Pancreas (tissue), 10 donors: Measurements from ENCODE around the gene CDKL2. TPM values are rescaled to one million over a fixed set of nuclear protein-coding genes. Genes with fewer than 3 reads are reported as not detected.

Experiments
- ATAC-seq, 4 donors: fragments of 200-7000 bp; cut with Tn5 transposase; one replicate each; pipeline versions ENCODE4 v1.8.0 to v1.9.1; 2020; ENCODE audit warnings: mild to moderate bottlenecking in 4 of 4, moderate library complexity in 4 of 4
- DNase-seq, 6 donors: peaks; one replicate each; pipeline ENCODE4 v3.0.0-alpha.2; 2020
- FAIRE-seq: peaks from 2 replicates; lab custom pipeline; 2012; peaks lifted over from hg19 to GRCh38; lab: Jason Lieb, UNC
- H3K27ac ChIP-seq, 4 donors: fragments of 200-600 bp; sonication (generic); 1 replicate in 3 of 4; 2 replicates in 1 of 4; pipeline versions ENCODE4 v1.5.0 to v1.8.0; 2020
- H3K27me3 ChIP-seq, 4 donors: fragments of 200-600 bp; one replicate each; pipeline ENCODE4 v1.8.0; 2021
- H3K36me3 ChIP-seq, 3 donors: fragments of 200-600 bp; sonication (generic) in 1 of 3; one replicate each; pipeline versions ENCODE4 v1.5.0 to v1.8.0; 2020 to 2021
- H3K4me1 ChIP-seq, 3 donors: fragments of 200-600 bp; one replicate each; pipeline ENCODE4 v1.8.0; 2021
- H3K4me3 ChIP-seq, 4 donors: fragments of 200-600 bp; sonication (generic) in 2 of 4; one replicate each; pipeline versions ENCODE4 v1.5.0 to v1.8.0; 2020 to 2021
- H3K9me3 ChIP-seq, 4 donors: fragments of 200-600 bp; one replicate each; pipeline ENCODE4 v1.8.0; 2021
- WGBS, 2 donors: extraction: QIAGEN DNeasy Blood & Tissue Kit; methylation state at CpG; one replicate each; pipeline ENCODE4 v1.1.7; 2013; 5-methylcytosine and 5-hydroxymethylcytosine counted together
- intact Hi-C, 3 donors: fragments of 100-400 bp; cut with DNase I; formaldehyde crosslinking; loops; one replicate each; pipeline versions ENCODE4 v1.11.1 to v1.14.2; 2022
- polyA plus RNA-seq, 2 donors: library from polyadenylated mRNA; stranded (reverse); fragments of 200-250 nt; gene quantifications; one replicate each; pipeline ENCODE4 v1.2.3, GENCODE V29; 2013
- total RNA-seq, 6 donors: library from RNA; stranded (reverse); fragmentation: NEBNext Ultra II Directional in 4 of 6; extraction: Animal tissue kit (Norgen Biotek cat#: 25700) in 4 of 6; gene quantifications; one replicate each; pipeline versions ENCODE4 v1.2.1 to v1.2.4, GENCODE V29; 2021 to 2023
- TF ChIP-seq, protein P1 (sequence below), 4 donors: fragments of 200-600 bp; sonication (generic) in 3 of 4; IDR thresholded peaks; one replicate each; pipeline versions ENCODE4 v1.5.0 to v1.8.0; 2021; ENCODE audit warnings: antibody characterized with exemption in 4 of 4
- donor health status: healthy with polysubstance abuse.
- donor health status: DM: no; HTN: no; CAD: no; lungs with moderate emphysema.
- donor health status: DM: no; HTN: no; CAD: no.
- donor health status: control.
- donor health status: control.
- donor health status: Bipolar disorder and iron deficiency.
- donor health status: DM: yes; HTN: yes; CAD: no.
- donor health status: DM: no; HTN: no; CAD: no.
- donor health status: DM: no; HTN: no; CAD: no.
- donor health status: DM: yes; HTN: yes; CAD: no.

Gene CDKL2
- total and polyA plus RNA-seq, 8 donors = 0.15 to 1.0 (median 0.55) TPM

DNA sequence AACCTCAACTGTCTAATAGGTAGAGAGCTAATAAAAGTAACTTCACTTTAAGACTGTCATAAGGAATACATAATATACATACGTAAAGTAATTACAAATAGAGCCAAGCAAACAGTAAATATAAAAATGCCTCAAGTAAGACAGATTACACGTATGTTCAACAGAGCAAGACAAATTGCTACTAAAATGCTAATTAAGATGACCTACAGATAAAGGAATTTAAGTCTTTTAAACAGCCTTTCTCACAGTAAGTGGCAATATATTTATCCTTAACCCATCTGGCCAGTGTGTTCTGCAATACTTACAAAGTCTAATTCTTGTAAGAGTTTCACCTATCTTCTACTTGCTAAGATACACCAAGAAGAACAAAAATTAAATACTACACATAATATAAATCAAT lies 30.2 kb upstream of the CDKL2 start:
- FAIRE-seq (no peak), DNase-seq (no peak), ATAC-seq (no peak)
- H3K27me3 ChIP-seq = no peaks in the 10 kb centered on the region
- no peaks in the 10 kb centered on the region for H3K9me3 ChIP-seq
- H3K4me3 ChIP-seq = no peak overlapping the region
- intact Hi-C loops = no loop called here
- no peak overlapping the region for H3K27ac ChIP-seq
- 57 to 73% methylated on average over 2 of the region's 2 CpGs for WGBS, 2 donors
- TF ChIP-seq, protein P1, sequence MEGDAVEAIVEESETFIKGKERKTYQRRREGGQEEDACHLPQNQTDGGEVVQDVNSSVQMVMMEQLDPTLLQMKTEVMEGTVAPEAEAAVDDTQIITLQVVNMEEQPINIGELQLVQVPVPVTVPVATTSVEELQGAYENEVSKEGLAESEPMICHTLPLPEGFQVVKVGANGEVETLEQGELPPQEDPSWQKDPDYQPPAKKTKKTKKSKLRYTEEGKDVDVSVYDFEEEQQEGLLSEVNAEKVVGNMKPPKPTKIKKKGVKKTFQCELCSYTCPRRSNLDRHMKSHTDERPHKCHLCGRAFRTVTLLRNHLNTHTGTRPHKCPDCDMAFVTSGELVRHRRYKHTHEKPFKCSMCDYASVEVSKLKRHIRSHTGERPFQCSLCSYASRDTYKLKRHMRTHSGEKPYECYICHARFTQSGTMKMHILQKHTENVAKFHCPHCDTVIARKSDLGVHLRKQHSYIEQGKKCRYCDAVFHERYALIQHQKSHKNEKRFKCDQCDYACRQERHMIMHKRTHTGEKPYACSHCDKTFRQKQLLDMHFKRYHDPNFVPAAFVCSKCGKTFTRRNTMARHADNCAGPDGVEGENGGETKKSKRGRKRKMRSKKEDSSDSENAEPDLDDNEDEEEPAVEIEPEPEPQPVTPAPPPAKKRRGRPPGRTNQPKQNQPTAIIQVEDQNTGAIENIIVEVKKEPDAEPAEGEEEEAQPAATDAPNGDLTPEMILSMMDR (IDR thresholded peaks at IDR 0.05) = no peak
- peaks cover 0 to 9% (median 0%) of the 10 kb centered on the region in 3 donors for H3K4me1 ChIP-seq
- peaks cover 0 to 15% (median 10%) of the 10 kb centered on the region in 3 donors for H3K36me3 ChIP-seq

DNA sequence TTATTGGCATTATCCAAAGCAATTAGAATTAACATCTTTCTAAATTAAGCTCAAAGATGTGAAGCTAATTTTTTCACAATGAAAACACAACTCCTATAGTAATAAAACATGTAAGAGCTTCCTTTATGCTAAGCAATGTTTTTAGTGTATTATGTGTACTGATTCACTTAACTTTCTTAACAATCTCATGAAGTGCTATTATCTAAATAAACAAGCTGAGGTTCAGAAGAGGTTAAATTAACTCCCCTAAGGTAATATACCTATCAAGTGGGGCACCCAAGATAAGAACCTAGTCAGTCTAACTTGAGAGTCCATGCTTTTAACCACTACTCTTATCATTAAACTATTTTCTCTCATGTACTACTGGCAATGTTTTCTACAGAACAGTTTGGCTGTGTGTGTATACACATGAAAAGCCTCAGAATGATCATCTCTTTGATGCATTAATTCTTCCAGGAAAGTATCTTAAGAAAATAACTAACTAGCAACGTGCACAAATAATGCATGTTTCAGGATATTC lies 29.2 kb upstream of the CDKL2 start:
- DNase-seq (no peak), ATAC-seq (no peak), FAIRE-seq (no peak)
- H3K27me3 ChIP-seq = no peaks in the 10 kb centered on the region
- no peak overlapping the region for H3K27ac ChIP-seq
- intact Hi-C loops = no loop called here
- H3K9me3 ChIP-seq = no peaks in the 10 kb centered on the region
- no peak overlapping the region for H3K4me3 ChIP-seq
- TF ChIP-seq, protein P1 (IDR thresholded peaks at IDR 0.05) = no peak
- H3K36me3 ChIP-seq = peaks cover 0 to 24% (median 15%) of the 10 kb centered on the region in 3 donors
- peaks cover 0 to 9% (median 0%) of the 10 kb centered on the region in 3 donors for H3K4me1 ChIP-seq
- WGBS, 2 donors = 72 to 86% methylated on average over 1 of the region's 1 CpG

- Histone ChIP-seq H3K4me3 (no peak overlapping the region), H3K4me1 (peaks cover 0 to 9% (median 0%) of the 10 kb centered on the region in 3 donors), H3K9me3 (no peaks in the 10 kb centered on the region), H3K27me3 (no peaks in the 10 kb centered on the region), H3K36me3 (peaks cover 0 to 31% (median 20%) of the 10 kb centered on the region in 3 donors), H3K27ac (no peak overlapping the region)
- peak in 2 of 4 donors; percentile 38 to 47 for ATAC-seq
- TF ChIP-seq, protein P1 (IDR thresholded peaks at IDR 0.05) = no peak
- no peak for FAIRE-seq
- WGBS, 2 donors = 67 to 75% methylated on average over 4 of the region's 4 CpGs
- DNase-seq = no peak
- intact Hi-C loops = no loop called here
Observed at GRCh38 chr4:75658876-75659275, 28.5 kb upstream of the CDKL2 start.

DNA sequence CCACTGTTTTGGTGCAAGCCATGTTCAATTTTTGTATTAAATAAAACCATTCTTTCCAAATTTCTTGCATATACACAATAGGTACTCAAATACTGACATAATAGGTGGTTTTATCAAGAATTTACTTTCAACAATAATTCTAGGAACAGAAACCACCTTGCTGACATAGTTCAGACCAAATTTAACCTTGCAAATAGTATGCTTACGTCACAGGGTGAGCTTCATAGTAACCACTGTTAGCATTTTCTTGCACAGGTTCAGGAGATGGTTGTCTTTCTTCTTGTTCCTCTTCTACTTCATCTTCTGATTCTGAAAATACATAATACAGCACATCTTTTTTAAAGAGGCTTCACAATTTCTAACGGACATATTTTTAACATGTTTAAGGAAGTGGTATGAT lies 25.2 kb upstream of the CDKL2 start:
- Histone ChIP-seq H3K9me3 (no peaks in the 10 kb centered on the region), H3K36me3 (peaks cover 0 to 29% (median 21%) of the 10 kb centered on the region in 3 donors), H3K27me3 (no peaks in the 10 kb centered on the region), H3K27ac (no peak overlapping the region), H3K4me3 (no peak overlapping the region), H3K4me1 (peaks cover 0 to 9% (median 0%) of the 10 kb centered on the region in 3 donors)
- ATAC-seq (no peak), FAIRE-seq (no peak), DNase-seq (no peak)
- intact Hi-C loops = no loop called here
- TF ChIP-seq, protein P1 (IDR thresholded peaks at IDR 0.05) = no peak
- 85 to 89% methylated on average over 2 of the region's 2 CpGs for WGBS, 2 donors

- DNase-seq (no peak), FAIRE-seq (no peak), ATAC-seq (no peak)
- Histone ChIP-seq H3K9me3 (no peaks in the 10 kb centered on the region), H3K27ac (no peak overlapping the region), H3K27me3 (no peaks in the 10 kb centered on the region), H3K36me3 (peaks cover 0 to 29% (median 21%) of the 10 kb centered on the region in 3 donors), H3K4me3 (no peak overlapping the region), H3K4me1 (peaks cover 0 to 9% (median 0%) of the 10 kb centered on the region in 3 donors)
- WGBS, 2 donors = 86 to 89% methylated on average over 1 of the region's 1 CpG
- intact Hi-C loops = no loop called here
- TF ChIP-seq, protein P1 (IDR thresholded peaks at IDR 0.05) = no peak
Observed at GRCh38 chr4:75654905-75655304, 24.6 kb upstream of the CDKL2 start.
